Measurements from ENCODE around the gene POLE.

POLE gene

DNA sequence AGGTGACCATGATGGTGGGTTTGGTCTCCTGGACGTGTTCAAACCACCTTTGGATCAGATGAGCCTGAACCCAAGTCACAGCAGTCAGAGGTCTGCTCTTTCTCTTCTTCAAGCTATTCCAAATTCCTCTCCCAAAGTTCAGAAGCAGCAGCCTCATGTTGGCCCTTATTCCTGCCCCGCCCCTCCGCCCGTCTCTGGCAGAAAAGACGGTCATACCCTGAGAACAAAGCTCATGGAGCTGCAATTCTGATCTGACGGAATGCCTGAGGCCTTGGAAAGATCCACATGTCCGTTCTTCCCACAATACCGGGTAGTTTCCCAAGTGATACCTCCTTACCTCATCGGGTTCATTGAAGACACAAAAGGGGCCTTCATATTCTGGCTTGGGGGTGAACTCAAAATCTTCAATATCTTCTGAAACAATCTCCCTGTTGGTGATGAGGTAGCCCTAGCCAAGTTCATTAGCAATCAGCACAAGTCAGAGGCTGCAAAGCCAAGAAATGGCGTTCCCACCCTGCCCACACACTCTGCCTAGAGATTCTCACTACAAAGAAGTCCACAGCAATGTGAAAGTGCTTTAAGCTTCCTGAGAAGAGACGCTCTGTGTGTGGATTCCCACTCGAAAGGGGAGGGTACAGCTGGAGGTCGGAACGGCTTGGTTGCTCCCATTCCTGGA is 11.2 kb downstream of the POLE start:
- DNase-seq, result no peak

DNA sequence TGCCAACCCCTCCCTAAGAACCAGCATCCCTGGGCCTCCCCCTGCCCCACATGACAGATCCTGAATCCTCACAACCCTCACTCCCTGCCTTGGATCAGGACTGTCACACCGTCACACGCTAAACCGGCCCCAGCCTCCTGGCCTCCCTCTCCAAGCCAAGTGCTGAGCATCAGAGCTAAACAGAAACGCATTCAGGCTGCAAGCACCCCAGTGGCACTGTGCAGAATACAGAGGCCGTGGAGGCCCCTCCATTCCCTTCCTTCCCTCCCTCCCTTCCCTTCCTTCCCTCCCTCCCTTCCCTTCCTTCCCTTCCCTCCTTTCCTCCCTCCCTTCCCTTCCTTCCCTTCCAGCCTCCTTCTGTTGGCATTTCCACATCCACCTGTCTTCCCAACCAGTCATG is 12.6 kb downstream of the POLE start:
- no peak for DNase-seq

DNA sequence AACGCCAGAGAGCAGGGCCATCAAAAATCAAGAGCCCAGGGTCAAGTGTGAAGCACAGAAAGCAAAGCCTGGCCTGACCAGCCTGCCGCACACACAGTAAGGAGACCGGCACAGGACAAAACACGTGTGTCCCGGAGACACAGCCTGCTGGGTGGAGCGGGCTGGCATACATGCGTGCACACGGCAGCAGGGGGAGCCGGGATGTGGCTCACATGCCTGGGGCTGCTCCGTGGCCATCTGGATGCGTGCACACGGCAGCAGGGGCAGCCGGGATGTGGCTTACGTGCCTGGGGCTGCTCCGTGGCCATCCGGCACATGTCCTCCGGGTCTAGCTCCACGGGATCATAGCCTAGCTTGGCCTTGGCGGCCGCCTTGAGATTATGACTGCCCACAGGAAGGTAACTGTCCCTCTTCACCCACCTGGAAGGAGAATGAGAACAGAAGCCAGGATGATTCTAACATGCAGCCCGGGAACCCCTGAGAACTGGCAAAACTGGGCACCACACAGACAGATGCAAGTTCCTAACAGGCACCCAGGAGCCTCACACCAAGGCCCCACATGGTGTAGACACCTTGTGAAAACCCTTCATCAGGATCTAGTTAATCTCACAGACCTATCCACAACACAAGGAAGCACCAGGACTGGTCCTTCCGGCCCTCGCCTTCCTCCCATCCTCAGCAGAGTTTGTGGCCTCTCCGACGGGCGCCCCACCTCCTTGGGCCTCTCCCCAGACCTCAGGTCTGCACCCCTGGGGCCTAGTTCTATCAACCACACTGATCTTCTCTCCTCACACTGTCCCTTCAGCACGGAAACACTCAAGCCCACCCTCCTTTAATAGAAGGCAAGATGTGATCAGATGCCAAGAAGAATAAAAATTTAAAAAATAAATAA is 13.6 kb downstream of the POLE start:
- DNase-seq, result no peak

DNA sequence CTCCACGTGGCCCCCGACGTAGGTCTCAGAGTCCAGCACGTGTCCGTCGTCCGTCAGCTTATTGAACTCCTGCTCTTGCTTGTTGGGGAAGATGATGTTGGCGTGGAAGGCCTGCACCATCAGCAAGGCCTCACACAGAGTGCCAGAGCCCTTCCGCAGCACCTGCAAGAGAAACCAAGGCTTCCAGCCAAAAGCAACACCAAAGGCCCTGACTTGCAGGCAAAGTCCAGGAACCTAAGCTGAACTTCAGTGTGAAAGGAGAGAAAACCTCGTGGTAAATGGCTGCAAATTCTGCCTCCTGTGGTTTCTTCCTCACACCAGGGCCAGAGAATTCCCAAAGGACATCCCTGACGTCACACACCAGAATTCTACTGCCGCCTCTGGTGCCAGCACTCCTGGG is 14.5 kb downstream of the POLE start:
- DNase-seq, result no peak

DNA sequence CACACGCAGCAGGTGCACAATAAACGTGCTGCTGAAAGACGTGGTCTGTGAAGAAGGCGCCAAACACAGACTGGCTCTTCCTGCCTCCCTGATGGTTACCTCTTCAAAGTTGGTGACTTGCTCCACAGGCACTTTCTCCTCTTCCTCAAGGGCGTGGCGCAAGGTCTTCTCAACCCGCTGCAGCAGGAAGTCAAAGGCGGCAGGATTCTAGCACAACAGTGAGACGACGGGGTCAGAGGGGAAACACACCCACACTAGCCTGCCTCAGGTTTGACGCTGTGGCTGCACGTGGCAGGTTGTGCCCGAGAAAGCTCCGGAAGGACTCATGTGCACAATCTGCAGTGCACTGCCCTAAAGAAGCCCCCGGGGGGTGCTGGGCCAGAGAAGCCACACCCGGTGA is 15.0 kb downstream of the POLE start:
- DNase-seq, result no peak

DNA sequence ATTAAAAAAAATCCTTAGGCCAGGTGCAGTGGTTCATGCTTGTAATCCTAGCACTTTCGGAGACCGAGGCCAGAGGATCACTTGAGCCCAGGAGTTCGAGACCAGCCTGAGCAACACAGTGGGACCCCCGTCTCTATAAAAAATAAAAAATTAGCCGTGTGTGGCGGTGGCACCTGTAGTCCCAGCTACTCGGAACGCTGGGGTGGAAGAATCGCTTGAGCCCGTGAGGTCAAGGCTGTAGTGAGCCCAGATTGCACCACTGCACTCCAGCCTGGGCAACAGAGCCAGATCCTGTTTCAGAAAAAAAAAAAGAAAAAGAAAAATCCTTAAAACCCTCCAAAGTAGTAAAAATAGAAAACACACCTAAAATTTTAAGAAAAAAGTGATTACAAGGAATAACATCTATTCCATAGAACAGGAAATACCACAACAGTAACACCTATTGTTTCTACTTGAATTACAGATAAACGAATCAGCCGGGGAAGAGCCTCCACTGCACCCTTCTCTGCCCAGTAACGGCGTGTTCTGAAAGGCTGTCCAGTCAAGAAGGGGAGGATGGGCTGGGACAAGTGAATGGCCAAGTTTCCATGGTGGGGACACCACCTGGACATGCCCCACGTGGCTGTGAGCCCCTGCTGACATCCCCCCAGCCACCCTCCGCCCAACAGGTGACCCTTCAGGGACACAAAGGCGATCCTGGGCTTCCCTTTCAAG is 17.8 kb downstream of the POLE start:
- no peak for DNase-seq

DNA sequence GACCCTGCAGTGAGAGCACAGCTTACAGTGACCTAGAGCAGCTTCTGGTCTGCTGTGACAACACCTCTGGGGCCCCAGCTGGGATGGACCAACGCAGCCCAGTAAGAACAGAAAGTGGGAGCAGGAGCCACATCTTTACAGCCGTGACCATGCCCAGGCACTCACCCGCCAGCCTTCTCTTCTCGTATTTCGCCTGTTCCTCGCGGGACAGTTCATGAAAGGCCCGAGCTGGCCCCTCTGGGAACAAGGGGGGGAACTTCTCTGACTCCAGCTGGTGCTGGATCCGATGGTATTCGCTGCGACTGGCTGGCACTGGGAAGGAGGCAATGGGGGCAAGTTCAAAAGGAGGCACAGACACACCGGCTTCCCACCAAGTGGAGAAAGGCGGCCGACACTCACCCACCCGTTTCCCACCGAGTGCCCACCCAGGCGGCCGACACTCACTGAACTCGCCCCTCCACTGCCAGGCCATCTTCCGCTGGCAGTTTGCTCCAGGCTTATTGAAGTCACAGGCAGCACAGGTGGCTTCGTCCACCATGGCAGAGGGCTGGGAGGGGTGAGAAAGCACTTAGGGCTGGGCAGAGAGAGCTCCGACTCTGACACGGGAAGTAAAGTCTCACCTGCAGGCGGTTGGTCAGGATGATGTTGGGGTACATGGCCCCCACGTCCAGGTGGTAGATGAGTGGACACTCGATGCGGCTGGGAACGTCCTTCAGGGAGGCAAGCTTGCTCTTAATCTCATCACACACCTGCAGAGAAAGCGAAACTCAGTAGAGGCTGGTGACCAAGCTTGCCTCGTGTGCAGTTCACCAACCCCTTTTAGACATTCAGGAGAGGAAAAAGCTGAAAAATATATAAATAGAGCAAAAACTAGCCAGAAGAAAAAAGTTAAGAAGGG is 18.7 kb downstream of the POLE start:
- DNase-seq, result no peak

DNA sequence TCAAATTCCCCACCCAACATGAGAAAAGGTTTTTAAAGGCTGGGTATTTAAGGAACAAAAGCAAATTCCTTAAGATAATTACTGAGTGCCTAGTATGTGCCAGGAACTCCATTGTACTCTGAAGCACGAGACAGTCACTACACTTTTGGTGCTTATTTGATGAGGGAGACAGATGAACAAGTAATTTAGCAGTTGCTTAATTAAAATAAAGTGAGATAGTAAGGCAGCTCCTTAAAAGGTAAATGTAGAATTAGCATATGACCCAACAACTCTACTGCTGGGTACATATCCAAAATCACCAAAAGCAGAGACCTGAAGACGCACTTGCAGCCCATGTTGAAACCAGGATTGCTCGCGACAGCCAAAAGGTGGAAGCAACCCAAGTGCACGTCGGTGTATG is 21.3 kb downstream of the POLE start:
- DNase-seq, result no peak

DNA sequence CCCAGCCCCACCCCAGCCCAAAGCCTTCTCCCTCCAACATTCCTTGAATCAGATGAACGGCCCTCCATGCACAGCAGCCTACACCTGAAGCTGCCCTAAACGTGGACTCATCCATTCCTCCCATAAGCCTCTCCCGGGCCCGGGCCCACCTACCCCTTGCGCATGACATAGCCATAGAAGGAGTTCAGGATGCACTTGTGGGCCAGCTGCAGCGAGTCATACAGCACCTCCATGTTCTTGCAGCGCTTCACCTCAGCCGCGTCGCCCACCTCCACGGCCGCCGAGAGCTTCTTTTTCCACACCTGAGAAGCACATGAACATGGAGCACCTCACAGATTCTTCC is 22.0 kb downstream of the POLE start:
- DNase-seq, result no peak

DNA sequence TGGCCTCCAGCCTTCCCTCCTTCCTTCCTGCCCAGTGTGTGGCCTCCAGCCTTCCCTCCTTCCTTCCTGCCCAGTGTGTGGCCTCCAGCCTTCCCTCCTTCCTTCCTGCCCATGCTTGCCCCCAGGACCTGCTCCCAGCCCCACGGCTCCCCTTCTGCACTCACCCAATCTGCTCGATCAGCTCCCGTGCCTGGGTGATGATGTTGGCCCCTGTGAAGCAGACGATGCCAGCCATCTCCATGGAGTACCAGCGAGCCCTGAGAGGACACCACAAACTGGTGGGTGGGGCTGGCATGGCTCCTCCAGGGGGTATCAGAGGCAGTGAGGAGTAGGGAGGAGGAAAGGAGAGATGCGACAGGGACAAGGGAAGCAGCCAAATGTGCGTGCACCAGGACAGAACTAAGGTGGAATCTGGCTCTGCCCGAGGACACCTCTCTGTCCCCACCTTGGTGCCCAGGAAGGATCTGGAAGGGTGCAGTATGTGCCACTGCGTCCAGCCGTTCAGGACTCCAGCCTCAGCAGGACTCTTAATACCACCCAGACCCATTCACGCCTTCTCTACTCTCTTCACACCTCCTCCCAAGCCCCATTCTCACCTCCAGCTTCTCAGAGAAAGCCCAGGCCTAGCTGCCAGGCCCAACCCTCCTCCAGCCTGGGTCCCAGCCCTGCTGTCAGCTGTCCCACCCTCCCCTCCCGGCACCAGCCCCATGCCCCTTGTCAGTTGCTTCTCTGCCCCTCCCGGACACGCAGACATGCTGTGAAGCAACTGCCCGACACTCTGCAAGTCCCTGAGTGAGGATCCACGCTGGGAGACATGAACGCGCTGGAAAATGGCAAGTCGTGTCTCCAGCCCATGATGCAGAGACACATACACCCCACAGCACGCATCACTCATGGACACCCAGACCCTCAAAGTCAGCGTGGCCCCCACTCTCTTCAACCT is 22.7 kb downstream of the POLE start:
- DNase-seq, result no peak

DNA sequence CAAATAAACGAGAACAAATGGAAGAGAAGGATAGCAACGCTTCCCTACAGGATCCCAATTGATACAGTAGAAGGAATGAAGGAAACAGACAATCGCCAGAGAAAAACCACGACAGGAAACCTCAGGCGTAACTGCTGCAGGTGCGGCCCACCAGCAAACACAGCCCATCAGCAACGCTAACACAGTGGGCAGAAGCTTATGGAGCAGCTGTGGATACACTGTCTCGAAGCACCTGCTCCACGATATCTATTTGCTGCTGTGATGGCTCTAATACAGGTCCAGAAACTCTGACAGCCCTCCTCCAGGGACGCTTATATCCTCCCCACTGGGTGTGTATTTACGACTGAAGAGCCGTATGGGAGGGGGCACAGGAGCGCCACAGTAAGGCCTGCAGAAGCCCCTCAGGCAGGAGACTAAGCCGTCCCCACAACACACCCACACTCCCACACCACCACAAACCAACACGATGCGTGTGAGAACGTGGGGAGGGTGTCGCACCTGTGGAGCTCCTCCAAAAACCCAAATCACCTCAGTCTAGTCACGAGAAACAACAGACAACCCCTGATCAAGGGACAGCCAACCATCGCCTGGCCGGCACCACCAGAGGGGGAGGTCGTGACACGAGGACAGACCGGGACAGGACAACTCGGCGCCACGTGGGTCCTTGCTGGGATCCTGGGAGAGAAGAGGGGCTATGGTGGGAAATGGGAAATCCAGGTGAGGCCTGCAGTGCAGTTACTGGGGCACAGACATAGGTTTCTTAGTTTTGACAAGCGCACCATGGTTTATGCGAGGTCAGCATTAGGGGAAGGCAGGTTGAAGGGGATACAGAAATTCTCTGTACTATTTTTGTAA is 24.0 kb downstream of the POLE start:
- DNase-seq, result no peak

DNA sequence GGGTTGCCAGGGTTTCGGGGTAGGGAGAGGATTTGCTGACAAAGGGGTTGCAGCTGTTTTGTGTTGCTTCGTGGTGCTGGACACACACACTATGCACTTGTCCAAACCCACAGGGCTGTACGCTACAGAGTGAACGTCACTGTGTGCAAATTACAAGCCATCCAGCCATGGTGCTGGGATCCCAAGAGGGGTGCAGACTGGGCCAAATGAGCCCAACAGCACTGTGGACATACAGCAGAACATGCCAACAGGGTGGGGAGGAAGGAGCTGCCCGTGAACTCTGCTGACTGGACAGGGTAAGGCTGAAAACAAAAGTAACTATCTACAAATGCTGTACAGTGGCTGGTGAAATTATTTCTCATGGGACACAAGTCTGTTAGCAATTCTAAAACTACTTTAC is 25.2 kb downstream of the POLE start:
- DNase-seq, result no peak

DNA sequence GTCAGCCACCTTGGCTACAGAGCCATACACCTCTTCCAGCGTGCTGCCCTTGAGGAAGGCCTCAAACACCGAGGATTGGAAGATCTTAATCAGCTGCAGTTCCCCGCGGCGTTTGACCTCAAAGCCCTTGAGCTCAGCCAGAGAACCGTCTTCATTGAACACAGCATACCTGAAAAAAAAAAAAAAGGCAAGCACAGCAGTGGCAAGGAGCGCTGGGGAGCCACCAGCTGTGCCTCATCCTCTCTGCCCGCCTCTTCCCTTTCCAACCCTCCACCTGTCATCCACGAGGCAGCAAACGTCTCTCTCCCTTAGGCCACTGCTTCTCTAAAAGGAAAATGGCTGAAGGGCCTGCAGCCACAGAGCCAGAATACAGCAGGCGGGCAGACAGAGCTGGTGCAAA is 26.1 kb downstream of the POLE start:
- DNase-seq, result no peak

DNA sequence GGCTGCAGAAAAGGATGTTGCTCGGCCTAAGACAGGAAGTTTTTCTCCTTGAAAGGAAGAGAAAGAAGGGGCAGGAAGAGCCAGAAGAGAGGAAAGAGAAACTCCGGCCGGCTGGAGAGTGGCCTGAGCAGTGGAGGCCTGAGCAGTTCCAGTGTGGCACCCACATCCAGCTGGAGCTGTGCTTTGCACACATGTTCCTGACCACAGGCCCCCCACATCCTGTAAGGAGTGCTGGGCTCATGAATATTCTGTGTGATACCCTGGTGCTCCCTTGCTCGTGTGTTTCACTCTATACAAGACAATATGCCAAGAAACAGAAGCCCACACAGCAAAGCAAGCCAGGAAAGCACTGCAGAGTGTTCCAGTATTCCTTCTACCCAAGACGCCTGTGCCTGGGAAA is 27.1 kb downstream of the POLE start:
- DNase-seq, result no peak

DNA sequence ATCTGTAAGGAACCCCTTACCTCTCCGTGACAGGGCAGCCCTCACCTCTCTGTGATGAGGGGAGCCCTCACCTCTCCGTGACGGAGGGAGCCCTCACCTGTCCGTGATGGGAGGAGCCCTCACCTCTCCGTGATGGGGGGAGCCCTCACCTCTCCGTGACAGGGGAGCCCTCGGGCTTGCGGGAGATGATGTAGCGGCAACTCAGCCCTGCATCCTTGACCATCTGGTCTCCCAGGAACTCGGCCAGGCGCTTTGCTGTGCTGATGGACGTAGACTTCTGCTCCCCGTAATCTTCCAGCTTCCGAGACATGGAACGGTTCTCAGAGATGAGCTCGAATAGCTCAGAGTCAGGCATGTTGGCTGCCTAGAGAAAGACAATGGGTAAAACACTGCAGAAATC is 28.0 kb downstream of the POLE start:
- DNase-seq, result no peak

DNA sequence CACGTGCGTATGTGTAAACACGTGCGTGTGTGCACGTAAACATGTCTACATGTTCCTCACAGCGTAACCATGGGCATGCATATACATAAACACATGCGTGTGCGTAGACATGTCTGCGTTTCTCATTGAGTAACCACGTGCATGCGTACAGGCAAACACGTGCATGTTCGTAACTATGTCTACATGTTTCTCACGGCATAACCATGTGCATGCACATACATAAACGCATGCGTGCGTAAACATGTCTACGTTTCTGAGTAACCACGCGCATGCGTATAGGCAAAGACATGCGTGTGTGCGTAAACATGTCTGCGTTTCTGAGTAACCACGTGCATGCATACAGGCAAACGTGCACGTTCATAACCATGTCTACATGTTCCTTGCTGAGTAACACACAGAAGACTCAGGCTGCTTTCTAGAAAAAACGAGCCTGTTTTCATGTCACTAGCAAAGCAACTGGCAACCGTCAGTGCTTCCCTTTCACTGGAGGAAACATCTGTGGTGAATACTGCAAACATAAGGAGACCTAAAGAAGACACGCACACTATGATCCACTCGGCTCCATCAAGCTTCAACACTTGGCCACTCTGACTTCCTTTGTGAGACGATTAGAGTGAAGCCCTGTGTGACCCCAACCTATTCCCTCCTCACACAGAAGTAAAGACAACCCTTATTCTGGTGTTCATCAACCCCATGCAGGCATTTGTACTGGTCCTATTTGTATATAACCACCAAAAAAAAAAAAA is 28.8 kb downstream of the POLE start:
- DNase-seq, result no peak

DNA sequence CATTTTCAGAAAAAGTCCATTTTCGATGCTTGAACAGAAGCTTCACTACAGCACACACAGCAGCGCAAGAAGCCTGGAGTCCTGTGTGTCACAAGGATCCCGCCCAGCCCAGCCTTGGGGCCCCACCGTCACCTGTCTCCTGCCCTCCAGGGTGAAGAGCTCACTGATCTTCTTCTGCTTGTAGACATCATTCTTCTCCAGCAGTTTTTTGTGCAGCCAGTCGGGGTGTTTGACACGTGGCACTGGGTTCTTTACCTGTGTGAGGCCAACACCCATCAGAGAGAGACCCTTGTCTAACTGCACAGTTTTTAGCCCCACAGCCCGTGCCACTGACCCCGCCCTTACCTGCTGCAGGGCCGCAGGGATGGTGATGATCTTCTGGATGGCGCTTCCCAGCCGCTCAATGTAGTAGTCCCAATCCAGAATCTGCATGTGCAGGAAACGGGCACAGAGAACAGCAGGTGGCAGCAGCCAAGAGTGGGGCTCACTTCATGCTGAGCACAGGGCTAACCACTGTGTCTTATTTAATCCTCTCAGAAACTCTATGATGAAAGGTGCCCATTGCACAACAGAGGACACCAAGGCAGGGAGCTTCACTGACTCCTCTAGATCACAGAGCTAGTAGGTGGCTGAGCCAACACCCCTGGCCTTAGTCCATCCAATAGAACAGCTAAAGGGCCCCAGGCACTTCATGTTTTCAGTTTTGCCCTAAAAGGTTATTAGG is 30.0 kb downstream of the POLE start:
- DNase-seq, result no peak

DNA sequence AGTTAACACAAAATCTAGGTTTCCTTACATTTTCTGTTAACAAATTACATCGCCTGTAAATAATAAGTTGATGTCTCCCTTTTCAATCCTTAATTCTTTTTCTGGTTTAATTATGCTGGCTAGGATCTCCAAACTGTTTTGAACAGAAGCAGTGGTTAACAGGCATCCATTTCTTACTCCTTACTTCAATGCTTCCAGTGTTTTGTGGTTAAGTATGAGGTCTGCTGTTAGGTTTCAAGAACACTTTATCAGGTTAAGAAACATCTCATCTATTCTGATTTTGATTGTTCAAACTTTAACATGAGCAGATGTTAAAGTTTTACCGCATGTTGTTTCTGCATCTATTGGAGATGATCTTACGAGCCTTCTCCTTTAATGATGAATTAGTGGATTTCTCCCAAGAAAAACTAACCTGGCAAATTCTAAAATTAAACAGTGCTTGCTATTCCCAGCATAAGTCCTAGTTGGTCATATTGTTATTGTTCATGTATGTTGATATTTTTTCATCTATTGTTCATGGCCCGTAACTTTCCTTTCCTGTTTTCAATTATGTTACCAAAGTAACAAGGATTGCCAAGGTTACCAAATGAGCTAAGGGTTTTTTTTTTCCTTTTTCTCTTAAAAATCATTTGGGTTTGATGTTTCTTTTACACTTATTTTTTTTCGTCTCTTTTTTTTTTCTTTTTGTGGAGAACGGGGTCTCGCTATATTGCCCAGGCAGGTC is 33.4 kb downstream of the POLE start:
- DNase-seq, result no peak
